ENCODE data around the gene MAPRE2. TPM values are rescaled to one million over a fixed set of nuclear protein-coding genes. Genes with fewer than 3 reads are reported as not detected.

Gene MAPRE2
- total and polyA plus RNA-seq, 9 donors = 16.2 to 59.9 (median 27.8) TPM

DNA sequence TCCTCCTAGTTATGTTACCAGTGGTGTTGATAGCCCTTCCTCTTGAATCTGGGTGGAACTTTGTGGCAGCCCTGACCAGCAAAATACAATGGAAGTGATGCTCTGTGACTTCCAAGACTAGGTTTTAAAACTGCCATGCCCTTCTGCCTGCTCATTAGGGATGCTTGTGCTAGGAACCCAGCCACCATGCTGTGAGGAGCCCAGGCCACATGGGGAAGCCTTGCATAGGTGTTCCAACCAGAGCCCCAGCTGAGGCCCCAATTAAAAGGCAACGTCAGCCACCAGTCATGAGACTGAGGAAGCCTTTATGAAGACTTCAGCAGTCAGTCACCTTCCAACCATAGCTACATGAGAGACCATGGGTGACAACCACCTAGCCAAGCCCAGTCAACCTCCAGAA, 14.0 kb upstream of the MAPRE2 start:
- WGBS, 3 donors = 88 to 100% (median 91%) methylated on average over 1 of the region's 1 CpG
- no peak for DNase-seq
- no peak overlapping the region for H3K27ac ChIP-seq
- H3K9me3 ChIP-seq = no peaks in the 10 kb centered on the region
- no peaks in the 10 kb centered on the region for H3K4me1 ChIP-seq (ENCODE audit: insufficient read depth)
- no peaks in the 10 kb centered on the region for H3K36me3 ChIP-seq
- TF ChIP-seq, protein P1, sequence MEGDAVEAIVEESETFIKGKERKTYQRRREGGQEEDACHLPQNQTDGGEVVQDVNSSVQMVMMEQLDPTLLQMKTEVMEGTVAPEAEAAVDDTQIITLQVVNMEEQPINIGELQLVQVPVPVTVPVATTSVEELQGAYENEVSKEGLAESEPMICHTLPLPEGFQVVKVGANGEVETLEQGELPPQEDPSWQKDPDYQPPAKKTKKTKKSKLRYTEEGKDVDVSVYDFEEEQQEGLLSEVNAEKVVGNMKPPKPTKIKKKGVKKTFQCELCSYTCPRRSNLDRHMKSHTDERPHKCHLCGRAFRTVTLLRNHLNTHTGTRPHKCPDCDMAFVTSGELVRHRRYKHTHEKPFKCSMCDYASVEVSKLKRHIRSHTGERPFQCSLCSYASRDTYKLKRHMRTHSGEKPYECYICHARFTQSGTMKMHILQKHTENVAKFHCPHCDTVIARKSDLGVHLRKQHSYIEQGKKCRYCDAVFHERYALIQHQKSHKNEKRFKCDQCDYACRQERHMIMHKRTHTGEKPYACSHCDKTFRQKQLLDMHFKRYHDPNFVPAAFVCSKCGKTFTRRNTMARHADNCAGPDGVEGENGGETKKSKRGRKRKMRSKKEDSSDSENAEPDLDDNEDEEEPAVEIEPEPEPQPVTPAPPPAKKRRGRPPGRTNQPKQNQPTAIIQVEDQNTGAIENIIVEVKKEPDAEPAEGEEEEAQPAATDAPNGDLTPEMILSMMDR (IDR thresholded peaks at IDR 0.05) = no peak
- TF ChIP-seq POLR2A (IDR thresholded peaks at IDR 0.05) (no peak), EP300 (IDR thresholded peaks at IDR 0.05) (no peak)
- no peak overlapping the region for H3K4me3 ChIP-seq
- intact Hi-C loops (cut with DNase I) = loop anchor here in 1 of 4 donors (10.0 kb wide), 1 partner anchor 108 kb away; no protein-coding TSS in a partner anchor
- no peaks in the 10 kb centered on the region for H3K27me3 ChIP-seq

DNA sequence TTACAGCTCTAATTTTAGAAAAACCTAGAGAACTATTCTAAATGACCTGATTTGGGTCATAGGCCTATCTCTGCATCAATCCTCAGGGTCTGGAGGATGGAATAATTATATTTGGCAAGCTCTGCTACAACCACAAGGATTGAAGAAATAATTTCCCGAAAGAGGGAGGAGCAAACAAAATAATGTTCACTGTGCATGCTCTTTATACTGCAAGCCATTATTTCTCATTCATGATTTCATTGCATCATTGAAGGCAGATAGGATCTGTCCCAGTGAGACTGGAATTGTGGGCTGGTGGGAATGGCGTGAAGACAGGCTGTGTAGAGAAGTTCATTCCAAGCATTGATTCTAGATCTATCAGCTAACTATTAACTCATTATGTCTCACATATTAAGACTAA, 12.7 kb upstream of the MAPRE2 start:
- no peaks in the 10 kb centered on the region for H3K36me3 ChIP-seq
- H3K4me3 ChIP-seq = no peak overlapping the region
- no peaks in the 10 kb centered on the region for H3K27me3 ChIP-seq
- no peaks in the 10 kb centered on the region for H3K4me1 ChIP-seq (ENCODE audit: insufficient read depth)
- no peaks in the 10 kb centered on the region for H3K9me3 ChIP-seq
- no peak overlapping the region for H3K27ac ChIP-seq
- 88 to 91% (median 89%) methylated on average over 2 of the region's 2 CpGs for WGBS, 3 donors
- intact Hi-C loops (cut with DNase I) = loop anchor here in 1 of 4 donors (10.0 kb wide), 1 partner anchor 106 kb away; no protein-coding TSS in a partner anchor
- TF ChIP-seq EP300 (IDR thresholded peaks at IDR 0.05) (no peak), POLR2A (IDR thresholded peaks at IDR 0.05) (no peak)
- TF ChIP-seq, protein P1 (IDR thresholded peaks at IDR 0.05) = no peak
- no peak for DNase-seq

DNA sequence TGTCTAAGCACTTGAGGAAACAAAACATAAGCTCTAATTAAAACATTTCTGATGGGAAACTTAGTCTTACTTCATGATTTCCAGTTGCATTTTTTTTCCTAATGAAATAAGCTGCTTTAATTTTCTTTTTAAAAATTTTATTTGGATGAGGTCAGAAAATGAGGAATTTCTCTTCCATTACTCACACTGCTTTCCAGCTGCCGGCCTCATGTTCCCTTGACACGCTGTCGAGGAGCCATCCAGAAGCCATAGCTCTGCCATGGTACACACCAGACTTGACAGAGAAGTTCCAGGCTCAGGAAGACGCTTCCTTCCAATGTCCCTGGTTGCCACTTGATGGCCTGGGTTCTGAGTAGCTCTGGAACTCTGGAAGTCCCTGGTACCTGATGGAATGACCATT, 12.1 kb upstream of the MAPRE2 start:
- intact Hi-C loops (cut with DNase I) = loop anchor here in 1 of 4 donors (10.0 kb wide), 1 partner anchor 106 kb away; no protein-coding TSS in a partner anchor
- 41 to 58% (median 52%) methylated on average over 4 of the region's 4 CpGs for WGBS, 3 donors
- Histone ChIP-seq H3K36me3 (no peaks in the 10 kb centered on the region), H3K27ac (no peak overlapping the region), H3K4me3 (no peak overlapping the region), H3K27me3 (no peaks in the 10 kb centered on the region), H3K4me1 (ENCODE audit: insufficient read depth) (no peaks in the 10 kb centered on the region), H3K9me3 (no peaks in the 10 kb centered on the region)
- DNase-seq = peak in 1 of 5 donors; percentile 20
- TF ChIP-seq EP300 (IDR thresholded peaks at IDR 0.05) (no peak), POLR2A (IDR thresholded peaks at IDR 0.05) (no peak)
- TF ChIP-seq, protein P1 (IDR thresholded peaks at IDR 0.05) = no peak

DNA sequence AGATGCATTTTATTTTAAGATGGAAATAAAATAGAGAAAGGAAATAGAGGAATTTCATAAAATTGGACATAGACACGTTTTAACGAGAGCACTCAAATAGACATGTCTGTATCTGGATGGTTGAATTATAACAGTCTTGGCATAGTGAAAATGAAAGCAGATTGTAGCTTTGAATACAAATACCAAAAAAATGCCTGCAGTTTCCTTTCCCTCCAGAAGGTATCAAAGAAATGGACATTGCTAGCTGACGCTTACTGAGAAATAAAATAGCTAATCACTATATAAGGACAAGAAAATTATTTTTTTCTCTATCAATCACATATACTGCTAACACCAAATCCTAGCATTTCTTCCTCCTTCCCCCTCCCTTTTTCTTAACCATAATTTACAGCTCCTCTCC, 11.4 kb upstream of the MAPRE2 start:
- peak overlapping the region; percentile 1 for H3K4me3 ChIP-seq
- no peak overlapping the region for H3K27ac ChIP-seq
- TF ChIP-seq POLR2A (IDR thresholded peaks at IDR 0.05) (no peak), EP300 (IDR thresholded peaks at IDR 0.05) (no peak)
- TF ChIP-seq, protein P1 (IDR thresholded peaks at IDR 0.05) = no peak
- 1 to 3% (median 1%) methylated on average over 3 of the region's 3 CpGs for WGBS, 3 donors
- intact Hi-C loops (cut with DNase I) = loop anchor here in 1 of 4 donors (10.0 kb wide), 1 partner anchor 105 kb away; no protein-coding TSS in a partner anchor
- no peaks in the 10 kb centered on the region for H3K36me3 ChIP-seq
- no peaks in the 10 kb centered on the region for H3K27me3 ChIP-seq
- H3K4me1 ChIP-seq (ENCODE audit: insufficient read depth) = no peaks in the 10 kb centered on the region
- H3K9me3 ChIP-seq = no peaks in the 10 kb centered on the region
- no peak for DNase-seq
